Stomach (tissue), 4 donors: Measurements from ENCODE around the gene DNAJC25.

ENCODE experiments used
- POLR2A ChIP-seq, 4 donors: fragments of 450-650 bp; IDR thresholded peaks; one replicate each; pipeline ENCODE4 v1.6.1; 2016; ENCODE audit warnings: antibody characterized with exemption in 4 of 4, control low read depth in 2 of 4, mild to moderate bottlenecking in 1 of 4, moderate library complexity in 1 of 4
- TF ChIP-seq, protein P1 (sequence below), 7 experiments: fragments of 450-650 bp in 4 of 7; fragments of 200-600 bp in 3 of 7; sonication (generic) in 3 of 7; IDR thresholded peaks; one replicate each; pipeline ENCODE4 v1.5.1; 2016 to 2019; ENCODE audit warnings: antibody characterized with exemption in 7 of 7, control low read depth in 2 of 7, mild to moderate bottlenecking in 1 of 7

DNA sequence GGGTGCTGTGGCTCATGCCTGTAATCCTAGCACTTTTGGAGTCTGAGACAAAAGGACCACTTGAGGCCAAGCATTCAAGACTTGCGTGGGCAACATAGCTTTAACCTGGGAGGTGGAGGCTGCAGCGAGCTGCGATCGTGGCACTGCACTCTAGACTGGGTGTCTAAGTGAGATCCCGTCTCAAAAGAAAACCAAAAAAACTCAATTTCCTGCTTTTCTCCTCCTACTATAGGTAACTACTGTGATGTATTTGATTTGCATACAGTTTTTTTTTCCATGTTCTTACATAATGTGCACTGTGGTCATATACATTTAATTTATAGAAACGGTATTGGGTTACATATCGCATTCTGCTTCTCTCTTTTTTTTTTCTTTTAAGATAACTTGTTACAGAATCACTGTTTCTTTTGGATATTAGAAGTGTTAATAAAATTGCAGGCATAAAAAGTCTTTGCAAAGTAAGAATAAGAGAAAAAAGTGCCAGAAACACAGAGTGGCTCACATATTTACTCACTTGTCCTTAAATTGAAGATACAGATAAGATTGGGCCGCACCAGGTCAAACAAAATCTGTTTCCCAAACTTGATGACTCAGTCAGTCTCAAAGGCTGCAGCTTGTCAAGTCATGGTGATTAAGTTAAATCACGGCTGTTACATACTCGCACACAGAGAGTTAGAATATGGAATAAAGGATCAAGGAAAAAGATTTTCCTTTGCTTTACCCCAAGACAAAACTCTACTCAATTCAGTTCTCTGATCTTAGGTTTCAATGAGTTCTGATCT lies 29.7 kb upstream of the DNAJC25 start:
- TF ChIP-seq, protein P1, sequence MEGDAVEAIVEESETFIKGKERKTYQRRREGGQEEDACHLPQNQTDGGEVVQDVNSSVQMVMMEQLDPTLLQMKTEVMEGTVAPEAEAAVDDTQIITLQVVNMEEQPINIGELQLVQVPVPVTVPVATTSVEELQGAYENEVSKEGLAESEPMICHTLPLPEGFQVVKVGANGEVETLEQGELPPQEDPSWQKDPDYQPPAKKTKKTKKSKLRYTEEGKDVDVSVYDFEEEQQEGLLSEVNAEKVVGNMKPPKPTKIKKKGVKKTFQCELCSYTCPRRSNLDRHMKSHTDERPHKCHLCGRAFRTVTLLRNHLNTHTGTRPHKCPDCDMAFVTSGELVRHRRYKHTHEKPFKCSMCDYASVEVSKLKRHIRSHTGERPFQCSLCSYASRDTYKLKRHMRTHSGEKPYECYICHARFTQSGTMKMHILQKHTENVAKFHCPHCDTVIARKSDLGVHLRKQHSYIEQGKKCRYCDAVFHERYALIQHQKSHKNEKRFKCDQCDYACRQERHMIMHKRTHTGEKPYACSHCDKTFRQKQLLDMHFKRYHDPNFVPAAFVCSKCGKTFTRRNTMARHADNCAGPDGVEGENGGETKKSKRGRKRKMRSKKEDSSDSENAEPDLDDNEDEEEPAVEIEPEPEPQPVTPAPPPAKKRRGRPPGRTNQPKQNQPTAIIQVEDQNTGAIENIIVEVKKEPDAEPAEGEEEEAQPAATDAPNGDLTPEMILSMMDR (IDR thresholded peaks at IDR 0.05) = no peak
- TF ChIP-seq POLR2A (IDR thresholded peaks at IDR 0.05) = no peak
